Measurements from ENCODE around the gene CEP43. TPM values are rescaled to one million over a fixed set of nuclear protein-coding genes. Genes with fewer than 3 reads are reported as not detected.

Gene CEP43
- polyA plus RNA-seq, 1 donor from 2014 or later, result 78.2 TPM

DNA sequence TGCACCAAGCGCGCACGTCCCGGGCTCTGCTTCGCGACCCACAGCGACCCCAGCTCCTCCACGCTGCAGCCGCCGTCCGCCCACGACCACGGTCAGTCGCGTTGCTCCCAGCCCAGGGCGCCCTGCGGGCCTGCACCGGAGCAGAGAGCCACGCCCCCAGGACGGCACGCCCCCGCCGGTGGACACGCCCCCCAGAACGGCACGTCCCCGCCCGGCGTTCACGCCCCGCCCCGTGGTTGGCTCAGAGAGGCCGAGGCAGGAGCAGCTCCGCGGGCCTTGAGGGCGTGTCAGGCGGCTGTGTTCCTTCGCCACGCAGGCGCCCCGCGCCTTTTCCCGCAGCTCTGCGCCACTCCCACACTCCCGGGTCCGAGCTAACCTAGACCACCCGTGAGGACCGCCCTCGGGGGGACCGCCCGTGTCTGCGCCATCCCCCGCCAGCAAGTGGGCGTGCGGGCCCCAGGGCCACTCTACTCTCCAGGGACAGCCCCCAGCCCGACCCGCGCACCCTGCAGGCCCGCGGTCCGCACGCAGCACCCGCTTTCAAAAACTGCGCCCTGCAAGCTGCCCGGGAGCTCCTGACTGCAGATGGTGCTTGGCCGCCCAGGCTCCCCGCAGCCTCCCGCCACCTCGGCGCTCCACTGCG lies 42.6 kb upstream of the CEP43 start, which contains the start of gene RNASET2:
Gene RNASET2, minus strand, starts transcription at position 107 of the 643 bp plus-strand sequence. CDS start 368 bp downstream, outside the sequence.
- peak within 1 kb of the TSS; percentile 98 for H3K4me3 ChIP-seq (ENCODE audit: low read length)
- H3K79me2 ChIP-seq (replicated peaks; ENCODE audit: insufficient read depth, low read length), result no peaks in the 10 kb centered on the region
- H3K27me3 ChIP-seq (ENCODE audit: insufficient read depth, low read depth, low read length), result no peaks in the 10 kb centered on the region
- H3K27ac ChIP-seq (ENCODE audit: low read length), result no peak within 1 kb of the TSS
- H4K20me1 ChIP-seq (ENCODE audit: insufficient read depth), result no peaks in the 10 kb centered on the region
- no peaks in the 10 kb centered on the region for H3K9me3 ChIP-seq (ENCODE audit: low read length)
- TF ChIP-seq MXI1 (conservative IDR thresholded peaks at IDR 0.05; ENCODE audit: poor library complexity, severe bottlenecking) (peak; percentile 28), EZH2 (IDR thresholded peaks at IDR 0.05; ENCODE audit: borderline replicate concordance, insufficient read depth, low read length, poor library complexity, severe bottlenecking) (no peak), SMC3 (conservative IDR thresholded peaks at IDR 0.05; ENCODE audit: poor library complexity) (peak; percentile 54), RAD21 (conservative IDR thresholded peaks at IDR 0.05) (peak; percentile 7), POLR2AphosphoS5 (IDR thresholded peaks at IDR 0.05) (no peak), EP300 (conservative IDR thresholded peaks at IDR 0.05; ENCODE audit: poor library complexity, severe bottlenecking) (no peak), TAF1 (IDR thresholded peaks at IDR 0.05; ENCODE audit: low read depth) (no peak)
- TF ChIP-seq, protein P1, sequence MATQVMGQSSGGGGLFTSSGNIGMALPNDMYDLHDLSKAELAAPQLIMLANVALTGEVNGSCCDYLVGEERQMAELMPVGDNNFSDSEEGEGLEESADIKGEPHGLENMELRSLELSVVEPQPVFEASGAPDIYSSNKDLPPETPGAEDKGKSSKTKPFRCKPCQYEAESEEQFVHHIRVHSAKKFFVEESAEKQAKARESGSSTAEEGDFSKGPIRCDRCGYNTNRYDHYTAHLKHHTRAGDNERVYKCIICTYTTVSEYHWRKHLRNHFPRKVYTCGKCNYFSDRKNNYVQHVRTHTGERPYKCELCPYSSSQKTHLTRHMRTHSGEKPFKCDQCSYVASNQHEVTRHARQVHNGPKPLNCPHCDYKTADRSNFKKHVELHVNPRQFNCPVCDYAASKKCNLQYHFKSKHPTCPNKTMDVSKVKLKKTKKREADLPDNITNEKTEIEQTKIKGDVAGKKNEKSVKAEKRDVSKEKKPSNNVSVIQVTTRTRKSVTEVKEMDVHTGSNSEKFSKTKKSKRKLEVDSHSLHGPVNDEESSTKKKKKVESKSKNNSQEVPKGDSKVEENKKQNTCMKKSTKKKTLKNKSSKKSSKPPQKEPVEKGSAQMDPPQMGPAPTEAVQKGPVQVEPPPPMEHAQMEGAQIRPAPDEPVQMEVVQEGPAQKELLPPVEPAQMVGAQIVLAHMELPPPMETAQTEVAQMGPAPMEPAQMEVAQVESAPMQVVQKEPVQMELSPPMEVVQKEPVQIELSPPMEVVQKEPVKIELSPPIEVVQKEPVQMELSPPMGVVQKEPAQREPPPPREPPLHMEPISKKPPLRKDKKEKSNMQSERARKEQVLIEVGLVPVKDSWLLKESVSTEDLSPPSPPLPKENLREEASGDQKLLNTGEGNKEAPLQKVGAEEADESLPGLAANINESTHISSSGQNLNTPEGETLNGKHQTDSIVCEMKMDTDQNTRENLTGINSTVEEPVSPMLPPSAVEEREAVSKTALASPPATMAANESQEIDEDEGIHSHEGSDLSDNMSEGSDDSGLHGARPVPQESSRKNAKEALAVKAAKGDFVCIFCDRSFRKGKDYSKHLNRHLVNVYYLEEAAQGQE (IDR thresholded peaks at IDR 0.05; ENCODE audit: borderline replicate concordance), result no peak
- TF ChIP-seq, protein P2, sequence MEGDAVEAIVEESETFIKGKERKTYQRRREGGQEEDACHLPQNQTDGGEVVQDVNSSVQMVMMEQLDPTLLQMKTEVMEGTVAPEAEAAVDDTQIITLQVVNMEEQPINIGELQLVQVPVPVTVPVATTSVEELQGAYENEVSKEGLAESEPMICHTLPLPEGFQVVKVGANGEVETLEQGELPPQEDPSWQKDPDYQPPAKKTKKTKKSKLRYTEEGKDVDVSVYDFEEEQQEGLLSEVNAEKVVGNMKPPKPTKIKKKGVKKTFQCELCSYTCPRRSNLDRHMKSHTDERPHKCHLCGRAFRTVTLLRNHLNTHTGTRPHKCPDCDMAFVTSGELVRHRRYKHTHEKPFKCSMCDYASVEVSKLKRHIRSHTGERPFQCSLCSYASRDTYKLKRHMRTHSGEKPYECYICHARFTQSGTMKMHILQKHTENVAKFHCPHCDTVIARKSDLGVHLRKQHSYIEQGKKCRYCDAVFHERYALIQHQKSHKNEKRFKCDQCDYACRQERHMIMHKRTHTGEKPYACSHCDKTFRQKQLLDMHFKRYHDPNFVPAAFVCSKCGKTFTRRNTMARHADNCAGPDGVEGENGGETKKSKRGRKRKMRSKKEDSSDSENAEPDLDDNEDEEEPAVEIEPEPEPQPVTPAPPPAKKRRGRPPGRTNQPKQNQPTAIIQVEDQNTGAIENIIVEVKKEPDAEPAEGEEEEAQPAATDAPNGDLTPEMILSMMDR (IDR thresholded peaks at IDR 0.05; ENCODE audit: poor library complexity, severe bottlenecking), result no peak
- H2AFZ ChIP-seq (ENCODE audit: low read depth, low read length), result peak within 1 kb of the TSS; percentile 60
- H3K9ac ChIP-seq (ENCODE audit: low read length), result peak within 1 kb of the TSS; percentile 71
- no peaks in the 10 kb centered on the region for H3F3A ChIP-seq (ENCODE audit: insufficient read depth, low read length, poor library complexity, severe bottlenecking)
- H3K4me2 ChIP-seq (ENCODE audit: low read length), result peak within 1 kb of the TSS; percentile 73
- H3K9me2 ChIP-seq (ENCODE audit: insufficient read depth, low read length), result no peaks in the 10 kb centered on the region
- H3K36me3 ChIP-seq (ENCODE audit: insufficient read depth, low read length), result no peaks in the 10 kb centered on the region

DNA sequence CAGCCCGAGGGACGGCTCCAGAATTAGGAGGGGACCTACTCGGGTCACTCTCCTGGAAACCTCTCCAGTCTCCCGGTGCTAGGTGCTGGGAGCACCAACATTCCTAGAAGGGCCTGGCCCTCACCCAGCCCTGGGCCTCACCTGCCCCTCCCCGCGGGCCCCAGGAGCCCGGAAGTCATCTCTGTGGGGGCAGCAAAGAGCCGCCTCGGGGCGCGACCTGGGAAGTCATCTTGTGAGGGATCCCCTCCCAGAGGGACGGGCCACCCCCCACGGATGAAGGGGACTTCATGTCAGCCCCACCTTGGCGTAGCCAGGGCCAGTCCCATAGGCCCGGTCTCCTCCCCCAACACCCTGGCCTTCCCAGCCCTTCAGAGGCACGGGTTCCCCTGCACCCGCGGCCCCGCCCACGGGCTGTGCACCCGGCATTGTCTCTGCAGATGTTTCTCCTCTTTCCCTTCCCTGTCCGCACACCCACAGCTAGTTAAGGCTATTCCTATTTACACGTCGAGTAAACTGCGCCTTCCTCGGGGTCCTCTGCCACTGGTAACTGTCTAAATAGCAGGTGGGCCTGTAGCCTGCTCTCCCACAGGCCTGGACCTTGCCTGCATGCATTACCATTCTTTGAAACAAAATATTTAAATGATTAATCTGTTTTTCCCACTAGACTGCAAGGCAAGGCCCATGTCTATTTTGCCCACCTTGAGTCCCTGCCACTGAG lies 42.0 kb upstream of the CEP43 start:
- Histone ChIP-seq H3K4me2 (ENCODE audit: low read length) (no peak overlapping the region), H3K9me3 (ENCODE audit: low read length) (no peaks in the 10 kb centered on the region), H3K9ac (ENCODE audit: low read length) (peak overlapping the region; percentile 71), H3K4me3 (ENCODE audit: low read length) (peak overlapping the region; percentile 98), H2AFZ (ENCODE audit: low read depth, low read length) (peak overlapping the region; percentile 60), H3K27ac (ENCODE audit: low read length) (no peak overlapping the region), H3K79me2 (replicated peaks; ENCODE audit: insufficient read depth, low read length) (no peaks in the 10 kb centered on the region), H3K27me3 (ENCODE audit: insufficient read depth, low read depth, low read length) (no peaks in the 10 kb centered on the region), H4K20me1 (ENCODE audit: insufficient read depth) (no peaks in the 10 kb centered on the region), H3K36me3 (ENCODE audit: insufficient read depth, low read length) (no peaks in the 10 kb centered on the region), H3K9me2 (ENCODE audit: insufficient read depth, low read length) (no peaks in the 10 kb centered on the region), H3F3A (ENCODE audit: insufficient read depth, low read length, poor library complexity, severe bottlenecking) (no peaks in the 10 kb centered on the region)
- TF ChIP-seq, protein P2 (IDR thresholded peaks at IDR 0.05; ENCODE audit: poor library complexity, severe bottlenecking), result no peak
- TF ChIP-seq, protein P1 (IDR thresholded peaks at IDR 0.05; ENCODE audit: borderline replicate concordance), result no peak
- no peak for TF ChIP-seq EZH2 (IDR thresholded peaks at IDR 0.05; ENCODE audit: borderline replicate concordance, insufficient read depth, low read length, poor library complexity, severe bottlenecking)

Data from neural cell (in vitro differentiated cells).